NB4 (cell line): ENCODE results near the gene EBLN1.

Experiments
- TF ChIP-seq, protein P1 (sequence below): IDR thresholded peaks from 2 replicates; pipeline ENCODE4 v1.6.1; 2011; ENCODE audit warnings: low read depth, low read length
- TF ChIP-seq, protein P2 (sequence below): IDR thresholded peaks from one replicate; pipeline ENCODE4 v1.5.1; 2012; ENCODE audit warnings: low read depth, low read length

GRCh38 chr10:22170582-22170981 is 47.2 kb downstream of the EBLN1 start:
- TF ChIP-seq, protein P1, sequence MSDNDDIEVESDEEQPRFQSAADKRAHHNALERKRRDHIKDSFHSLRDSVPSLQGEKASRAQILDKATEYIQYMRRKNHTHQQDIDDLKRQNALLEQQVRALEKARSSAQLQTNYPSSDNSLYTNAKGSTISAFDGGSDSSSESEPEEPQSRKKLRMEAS = no peak
- TF ChIP-seq, protein P2, sequence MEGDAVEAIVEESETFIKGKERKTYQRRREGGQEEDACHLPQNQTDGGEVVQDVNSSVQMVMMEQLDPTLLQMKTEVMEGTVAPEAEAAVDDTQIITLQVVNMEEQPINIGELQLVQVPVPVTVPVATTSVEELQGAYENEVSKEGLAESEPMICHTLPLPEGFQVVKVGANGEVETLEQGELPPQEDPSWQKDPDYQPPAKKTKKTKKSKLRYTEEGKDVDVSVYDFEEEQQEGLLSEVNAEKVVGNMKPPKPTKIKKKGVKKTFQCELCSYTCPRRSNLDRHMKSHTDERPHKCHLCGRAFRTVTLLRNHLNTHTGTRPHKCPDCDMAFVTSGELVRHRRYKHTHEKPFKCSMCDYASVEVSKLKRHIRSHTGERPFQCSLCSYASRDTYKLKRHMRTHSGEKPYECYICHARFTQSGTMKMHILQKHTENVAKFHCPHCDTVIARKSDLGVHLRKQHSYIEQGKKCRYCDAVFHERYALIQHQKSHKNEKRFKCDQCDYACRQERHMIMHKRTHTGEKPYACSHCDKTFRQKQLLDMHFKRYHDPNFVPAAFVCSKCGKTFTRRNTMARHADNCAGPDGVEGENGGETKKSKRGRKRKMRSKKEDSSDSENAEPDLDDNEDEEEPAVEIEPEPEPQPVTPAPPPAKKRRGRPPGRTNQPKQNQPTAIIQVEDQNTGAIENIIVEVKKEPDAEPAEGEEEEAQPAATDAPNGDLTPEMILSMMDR = no peak
